DOHH2 (cell line): ENCODE results near the gene ABCD2.
"Not testable (repeated sequence)": the region's sequence is repeated elsewhere in the genome, so short reads cannot be mapped to it uniquely, and the experiment has no call there.

Experiments used
- CTCF ChIP-seq: fragments of 200-600 bp; sonication (generic); IDR thresholded peaks from one replicate; pipeline ENCODE4 v1.5.1; 2014; ENCODE audit warnings: antibody characterized with exemption, mild to moderate bottlenecking, low read depth, low read length; ENCODE audit not compliant: poor library complexity, severe bottlenecking
- EZH2phosphoT487 ChIP-seq: fragments of 200-600 bp; sonication (generic); IDR thresholded peaks from 2 replicates; pipeline ENCODE4 v1.6.1; 2017; ENCODE audit warnings: borderline replicate concordance, mild to moderate bottlenecking, antibody characterized with exemption, low read length, moderate library complexity, mixed read lengths

- TF ChIP-seq CTCF, EZH2phosphoT487: not testable (repeated sequence)
Measured at GRCh38 chr12:39522167-39522566, 97.4 kb downstream of the ABCD2 start.
